Measurements from ENCODE around the gene WDR38. TPM values are rescaled to one million over a fixed set of nuclear protein-coding genes. Genes with fewer than 3 reads are reported as not detected.

WDR38 gene
- total and polyA plus RNA-seq, 2 of the 13 experiments (the other 11 are each of a cell fraction or from before 2014, with no cell fraction given) = not detected

DNA sequence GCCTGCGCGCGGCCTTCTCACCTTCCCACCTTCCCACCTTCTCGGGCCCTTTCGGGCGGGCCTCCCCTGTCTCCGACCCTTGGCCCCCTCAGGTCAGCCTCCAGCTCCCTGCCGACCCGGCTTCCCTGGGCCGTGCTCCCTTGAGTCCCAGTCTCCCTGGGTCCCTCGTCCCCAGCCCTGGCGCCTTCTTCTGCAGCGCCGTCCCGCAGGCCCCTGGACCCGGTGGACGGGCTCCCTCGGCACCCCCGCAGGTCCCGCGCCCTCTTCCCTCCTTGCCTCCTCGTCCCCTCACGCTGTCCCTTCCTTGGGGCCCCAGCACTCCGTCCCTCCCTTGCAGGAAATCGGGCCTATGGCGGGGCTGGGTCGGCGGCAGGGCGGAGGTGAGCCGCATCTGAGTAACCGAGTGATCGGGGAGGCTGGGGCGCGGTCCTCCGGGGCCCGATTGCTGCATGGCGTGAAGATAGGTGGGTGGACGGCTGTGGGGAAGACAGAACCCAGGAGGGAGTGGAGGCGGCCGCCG is 16.3 kb downstream of the WDR38 start (continued):
- TF ChIP-seq ZNF609 (CRISPR knock-in tag; IDR thresholded peaks at IDR 0.05; ENCODE audit: borderline replicate concordance) = no peak
- no peak for TF ChIP-seq FOSL1 (CRISPR knock-in tag; IDR thresholded peaks at IDR 0.05; ENCODE audit: borderline replicate concordance)
- no peak for TF ChIP-seq SIN3A (IDR thresholded peaks at IDR 0.05; ENCODE audit: borderline replicate concordance, low read depth, low read length)
- no peak for TF ChIP-seq ATF7-NPFF (CRISPR knock-in tag; IDR thresholded peaks at IDR 0.05; ENCODE audit: low read depth)
- no peak for TF ChIP-seq ZNF281 (CRISPR knock-in tag; IDR thresholded peaks at IDR 0.05; ENCODE audit: borderline replicate concordance)
- no peak for TF ChIP-seq JUND (CRISPR knock-in tag; IDR thresholded peaks at IDR 0.05)
- TF ChIP-seq ZBTB43 (CRISPR knock-in tag; conservative IDR thresholded peaks at IDR 0.05) = no peak
- no peak for TF ChIP-seq BHLHE40 (IDR thresholded peaks at IDR 0.05; ENCODE audit: low read length)
- TF ChIP-seq ZBTB42 (CRISPR knock-in tag; IDR thresholded peaks at IDR 0.05) = no peak
- TF ChIP-seq ZBTB7B (CRISPR knock-in tag; IDR thresholded peaks at IDR 0.05) = no peak
- TF ChIP-seq SMAD9 (CRISPR knock-in tag; IDR thresholded peaks at IDR 0.05) = no peak
- TF ChIP-seq ZNF605 (CRISPR knock-in tag; IDR thresholded peaks at IDR 0.05) = no peak
- TF ChIP-seq ZNF30 (CRISPR knock-in tag; IDR thresholded peaks at IDR 0.05) = no peak
- TF ChIP-seq ZC3H13 (CRISPR knock-in tag; IDR thresholded peaks at IDR 0.05) = no peak
- no peak for TF ChIP-seq YEATS4 (CRISPR knock-in tag; IDR thresholded peaks at IDR 0.05; ENCODE audit: borderline replicate concordance)
- TF ChIP-seq ZBED4 (CRISPR knock-in tag; IDR thresholded peaks at IDR 0.05; ENCODE audit: borderline replicate concordance) = no peak
